Measurements from ENCODE around the gene PLD3. TPM values are rescaled to one million over a fixed set of nuclear protein-coding genes. Genes with fewer than 3 reads are reported as not detected.

PLD3 gene
- total and polyA plus RNA-seq, 9 donors, result 120 to 301 (median 209) TPM

- Histone ChIP-seq H3K27me3 (peaks cover 2% of the 10 kb centered on the region), H3K4me1 (ENCODE audit: insufficient read depth) (no peaks in the 10 kb centered on the region), H3K9me3 (no peaks in the 10 kb centered on the region), H3K27ac (no peak overlapping the region), H3K4me3 (no peak overlapping the region), H3K36me3 (no peaks in the 10 kb centered on the region)
- DNase-seq, result no peak
- no peak for TF ChIP-seq POLR2A (IDR thresholded peaks at IDR 0.05)
- TF ChIP-seq EP300 (IDR thresholded peaks at IDR 0.05), result no peak
- TF ChIP-seq, protein P1, sequence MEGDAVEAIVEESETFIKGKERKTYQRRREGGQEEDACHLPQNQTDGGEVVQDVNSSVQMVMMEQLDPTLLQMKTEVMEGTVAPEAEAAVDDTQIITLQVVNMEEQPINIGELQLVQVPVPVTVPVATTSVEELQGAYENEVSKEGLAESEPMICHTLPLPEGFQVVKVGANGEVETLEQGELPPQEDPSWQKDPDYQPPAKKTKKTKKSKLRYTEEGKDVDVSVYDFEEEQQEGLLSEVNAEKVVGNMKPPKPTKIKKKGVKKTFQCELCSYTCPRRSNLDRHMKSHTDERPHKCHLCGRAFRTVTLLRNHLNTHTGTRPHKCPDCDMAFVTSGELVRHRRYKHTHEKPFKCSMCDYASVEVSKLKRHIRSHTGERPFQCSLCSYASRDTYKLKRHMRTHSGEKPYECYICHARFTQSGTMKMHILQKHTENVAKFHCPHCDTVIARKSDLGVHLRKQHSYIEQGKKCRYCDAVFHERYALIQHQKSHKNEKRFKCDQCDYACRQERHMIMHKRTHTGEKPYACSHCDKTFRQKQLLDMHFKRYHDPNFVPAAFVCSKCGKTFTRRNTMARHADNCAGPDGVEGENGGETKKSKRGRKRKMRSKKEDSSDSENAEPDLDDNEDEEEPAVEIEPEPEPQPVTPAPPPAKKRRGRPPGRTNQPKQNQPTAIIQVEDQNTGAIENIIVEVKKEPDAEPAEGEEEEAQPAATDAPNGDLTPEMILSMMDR (IDR thresholded peaks at IDR 0.05), result no peak
- intact Hi-C loops (cut with DNase I), result loop anchor here in 3 of 4 donors (10.0 kb wide), 2 partner anchors 291 to 331 kb away; no protein-coding TSS in a partner anchor
- WGBS, 3 donors, result 79 to 97% (median 94%) methylated on average over 2 of the region's 2 CpGs
Observed at GRCh38 chr19:40303765-40304164, 44.7 kb upstream of the PLD3 start.

DNA sequence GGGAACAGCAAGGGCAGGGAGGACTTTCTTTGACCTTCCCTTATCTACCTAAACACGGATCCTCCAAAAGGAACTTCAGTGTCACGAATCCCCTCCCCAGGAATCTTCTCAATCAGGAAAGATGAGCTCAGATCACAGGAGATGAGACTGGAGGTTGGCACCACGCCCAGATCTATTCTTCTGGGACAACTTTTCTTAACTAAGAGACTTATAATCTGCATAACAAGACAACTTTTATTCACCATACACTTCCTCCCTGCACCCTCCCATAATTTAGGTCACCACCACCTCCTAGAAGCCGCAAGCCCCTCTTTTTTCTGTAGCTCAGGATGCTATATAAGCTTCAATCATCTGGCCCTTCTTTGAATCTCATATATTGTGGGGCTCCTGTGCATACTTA lies 44.2 kb upstream of the PLD3 start:
- DNase-seq, result no peak
- H3K27ac ChIP-seq, result no peak overlapping the region
- WGBS, 3 donors, result 69 to 73% (median 71%) methylated on average over 4 of the region's 4 CpGs
- intact Hi-C loops (cut with DNase I), result loop anchor here in 3 of 4 donors (10.0 kb wide), 2 partner anchors 290 to 330 kb away; no protein-coding TSS in a partner anchor
- no peaks in the 10 kb centered on the region for H3K27me3 ChIP-seq
- no peak for TF ChIP-seq EP300 (IDR thresholded peaks at IDR 0.05)
- TF ChIP-seq, protein P1 (IDR thresholded peaks at IDR 0.05), result no peak
- TF ChIP-seq POLR2A (IDR thresholded peaks at IDR 0.05), result no peak
- no peaks in the 10 kb centered on the region for H3K36me3 ChIP-seq
- no peaks in the 10 kb centered on the region for H3K9me3 ChIP-seq
- no peaks in the 10 kb centered on the region for H3K4me1 ChIP-seq (ENCODE audit: insufficient read depth)
- H3K4me3 ChIP-seq, result no peak overlapping the region

DNA sequence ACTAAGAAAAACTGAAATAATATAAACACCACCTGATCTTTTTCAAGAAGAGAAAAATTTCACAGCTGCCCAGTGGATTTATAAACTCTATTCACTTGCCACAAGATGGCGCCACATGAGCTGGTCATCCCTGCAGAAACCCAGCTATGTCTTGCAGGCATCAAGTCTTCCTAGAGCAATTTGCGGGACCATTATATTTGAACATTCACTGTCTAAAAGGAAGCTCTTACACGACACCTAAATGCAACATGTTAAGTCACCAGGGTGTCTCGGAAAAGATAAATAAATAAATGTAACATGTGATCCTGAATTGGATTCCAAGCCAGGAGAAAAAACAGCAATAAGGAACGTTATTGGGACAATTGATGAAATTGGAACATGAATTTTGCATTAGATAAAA lies 43.1 kb upstream of the PLD3 start:
- DNase-seq, result peak; percentile 76 to 88 (median 81)
- Histone ChIP-seq H3K4me1 (ENCODE audit: insufficient read depth) (no peaks in the 10 kb centered on the region), H3K36me3 (no peaks in the 10 kb centered on the region), H3K27ac (no peak overlapping the region), H3K27me3 (no peaks in the 10 kb centered on the region), H3K9me3 (no peaks in the 10 kb centered on the region), H3K4me3 (no peak overlapping the region)
- TF ChIP-seq, protein P1 (IDR thresholded peaks at IDR 0.05), result peak in 2 of 3 donors; percentile 61 to 64
- no peak for TF ChIP-seq EP300 (IDR thresholded peaks at IDR 0.05)
- TF ChIP-seq POLR2A (IDR thresholded peaks at IDR 0.05), result no peak
- intact Hi-C loops (cut with DNase I), result loop anchor here in 3 of 4 donors (10.0 kb wide), 2 partner anchors 289 to 329 kb away; no protein-coding TSS in a partner anchor
- 3% methylated on average over 5 of the region's 5 CpGs for WGBS, 3 donors

DNA sequence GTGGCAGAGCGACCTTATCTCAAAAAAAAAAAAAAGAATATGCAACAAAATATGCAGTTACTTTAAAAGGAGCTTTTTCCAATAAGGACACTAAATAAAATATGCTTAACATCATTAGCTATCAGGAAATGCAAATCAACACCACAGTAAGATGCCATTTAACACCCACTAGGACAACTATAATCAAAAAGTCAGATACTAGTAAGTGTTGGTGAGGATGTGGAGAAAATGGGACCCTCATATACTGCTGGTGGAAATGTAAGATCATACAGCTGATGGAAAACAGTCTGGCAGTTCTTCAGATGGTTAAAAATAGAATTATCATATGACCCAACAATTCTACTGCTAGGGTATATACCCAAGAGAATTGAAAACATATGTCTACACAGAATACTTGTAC lies 38.8 kb upstream of the PLD3 start:
- H3K4me3 ChIP-seq, result no peak overlapping the region
- H3K27ac ChIP-seq, result no peak overlapping the region
- TF ChIP-seq, protein P1 (IDR thresholded peaks at IDR 0.05), result no peak
- TF ChIP-seq POLR2A (IDR thresholded peaks at IDR 0.05) (no peak), EP300 (IDR thresholded peaks at IDR 0.05) (no peak)
- WGBS, 3 donors, result 69 to 89% (median 72%) methylated on average over 1 of the region's 1 CpG
- intact Hi-C loops (cut with DNase I), result loop anchor here in 3 of 4 donors (10.0 kb wide), 3 partner anchors 145 to 325 kb away; no protein-coding TSS in a partner anchor
- H3K4me1 ChIP-seq (ENCODE audit: insufficient read depth), result no peaks in the 10 kb centered on the region
- H3K27me3 ChIP-seq, result no peaks in the 10 kb centered on the region
- no peaks in the 10 kb centered on the region for H3K36me3 ChIP-seq
- H3K9me3 ChIP-seq, result no peaks in the 10 kb centered on the region
- no peak for DNase-seq
